ENCODE data around the gene GZMA. TPM values are rescaled to one million over a fixed set of nuclear protein-coding genes. Genes with fewer than 3 reads are reported as not detected.
"Not testable (repeated sequence)": the region's sequence is repeated elsewhere in the genome, so short reads cannot be mapped to it uniquely, and the experiment has no call there.

The GZMA gene
- total RNA-seq, 2 experiments from 2014 or later: 927 to 1,065 TPM

- H3K27me3 Mint-ChIP-seq; H3K9me3 Mint-ChIP-seq (ENCODE audit: low read depth); ATAC-seq; DNase-seq; H3K4me3 Mint-ChIP-seq: not testable (repeated sequence)
- H3K4me1 Mint-ChIP-seq: peaks cover 52% of the 10 kb centered on the region
- H3K36me3 Mint-ChIP-seq: peaks cover 43% of the 10 kb centered on the region
- peak overlapping the region; percentile 25 for H3K27ac Mint-ChIP-seq
- CTCF ChIA-PET: interaction anchor here (0.9 kb wide), 1 partner anchor 63 kb away, joined by 3 read pairs; no protein-coding TSS in a partner anchor
Measured at GRCh38 chr5:55091011-55091410, 11.4 kb upstream of the GZMA start.

DNA sequence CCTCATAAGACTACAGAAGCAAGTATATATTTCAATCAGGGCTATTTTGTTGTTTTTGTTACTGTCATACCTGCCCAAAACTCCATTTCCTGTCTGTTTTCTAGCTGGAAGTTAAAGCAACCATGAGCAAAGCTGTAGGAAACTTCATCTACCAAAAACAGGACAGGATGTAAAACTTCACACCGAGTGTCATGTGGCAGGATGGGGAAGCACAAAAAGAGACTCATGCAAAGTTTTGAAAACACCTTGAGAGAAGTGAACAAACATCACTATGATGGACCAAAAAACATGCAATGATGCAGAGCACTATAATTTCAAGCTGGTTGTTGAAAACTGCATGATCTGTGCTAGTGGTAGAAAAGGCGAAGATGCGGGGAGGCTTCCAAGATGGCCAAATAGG is 6.3 kb upstream of the GZMA start:
- ATAC-seq: peak; percentile 56
- Mint-ChIP-seq H3K27ac (peak overlapping the region; percentile 86), H3K9me3 (ENCODE audit: low read depth) (peaks cover 32% of the 10 kb centered on the region), H3K4me3 (peak overlapping the region; percentile 50), H3K27me3 (no peaks in the 10 kb centered on the region), H3K36me3 (peaks cover 79% of the 10 kb centered on the region), H3K4me1 (peaks cover 81% of the 10 kb centered on the region)
- no peak for DNase-seq
- CTCF ChIA-PET: interaction anchor here (1.2 to 3.1 kb wide), 6 partner anchors 22 to 190 kb away, joined by 4 to 14 read pairs (median 5); no protein-coding TSS in a partner anchor

GRCh38 chr5:55096861-55097260 is 5.6 kb upstream of the GZMA start:
- H3K36me3 Mint-ChIP-seq: peaks cover 76% of the 10 kb centered on the region
- H3K9me3 Mint-ChIP-seq (ENCODE audit: low read depth): peaks cover 29% of the 10 kb centered on the region
- H3K27ac Mint-ChIP-seq: peak overlapping the region; percentile 86
- CTCF ChIA-PET: interaction anchor here (1.4 to 3.1 kb wide), 6 partner anchors 22 to 191 kb away, joined by 3 to 14 read pairs (median 6); no protein-coding TSS in a partner anchor
- no peaks in the 10 kb centered on the region for H3K27me3 Mint-ChIP-seq
- H3K4me3 Mint-ChIP-seq: peak overlapping the region; percentile 50
- DNase-seq (peak; percentile 79), ATAC-seq (peak; percentile 43)
- H3K4me1 Mint-ChIP-seq: peaks cover 86% of the 10 kb centered on the region

GRCh38 chr5:55101148-55101547 is 1.3 kb upstream of the GZMA start:
- ATAC-seq: peak; percentile 3
- peak overlapping the region; percentile 97 for H3K27ac Mint-ChIP-seq

GRCh38 chr5:55101556-55102276 is 730 bp upstream of the GZMA start:
- Mint-ChIP-seq H3K4me3 (peak overlapping the region; percentile 91), H3K9me3 (ENCODE audit: low read depth) (peaks cover 25% of the 10 kb centered on the region), H3K27me3 (no peaks in the 10 kb centered on the region), H3K4me1 (peaks cover 75% of the 10 kb centered on the region), H3K36me3 (peaks cover 74% of the 10 kb centered on the region), H3K27ac (peak overlapping the region; percentile 97)
- CTCF ChIA-PET: interaction anchor here (0.9 to 6.8 kb wide), 10 partner anchors 31 to 158 kb away, joined by 3 to 50 read pairs (median 6); no protein-coding TSS in a partner anchor
- ATAC-seq: peak; percentile 79
- peak; percentile 75 for DNase-seq

More at GRCh38 chr5:55101148-55101547, 1.3 kb upstream of the GZMA start:
- CTCF ChIA-PET: interaction anchor here (1.0 to 6.8 kb wide), 6 partner anchors 36 to 198 kb away, joined by 3 to 50 read pairs (median 6); no protein-coding TSS in a partner anchor
- not testable (repeated sequence) for DNase-seq, H3K27me3 Mint-ChIP-seq
- H3K4me3 Mint-ChIP-seq: peak overlapping the region; percentile 91
- H3K9me3 Mint-ChIP-seq (ENCODE audit: low read depth): peaks cover 27% of the 10 kb centered on the region
- H3K36me3 Mint-ChIP-seq: peaks cover 73% of the 10 kb centered on the region
- peaks cover 75% of the 10 kb centered on the region for H3K4me1 Mint-ChIP-seq

- H3K27ac Mint-ChIP-seq: peak overlapping the region; percentile 97
- peaks cover 74% of the 10 kb centered on the region for H3K36me3 Mint-ChIP-seq
- H3K9me3 Mint-ChIP-seq (ENCODE audit: low read depth): peaks cover 10% of the 10 kb centered on the region
- H3K27me3 Mint-ChIP-seq: no peaks in the 10 kb centered on the region
- H3K4me1 Mint-ChIP-seq: peaks cover 74% of the 10 kb centered on the region
- DNase-seq (no peak), ATAC-seq (peak; percentile 25)
- CTCF ChIA-PET: interaction anchor here (0.8 to 6.8 kb wide), 18 partner anchors 19 to 209 kb away, joined by 3 to 50 read pairs (median 4); partner anchors contain the start of gene GPX8
- peak overlapping the region; percentile 91 for H3K4me3 Mint-ChIP-seq
Measured at GRCh38 chr5:55104036-55104772, 1.8 kb downstream of the GZMA start.

GRCh38 chr5:55104946-55105701 is 2.7 kb downstream of the GZMA start:
- Mint-ChIP-seq H3K4me3 (peak overlapping the region; percentile 91), H3K4me1 (peaks cover 71% of the 10 kb centered on the region), H3K27me3 (no peaks in the 10 kb centered on the region), H3K9me3 (ENCODE audit: low read depth) (peaks cover 6% of the 10 kb centered on the region), H3K27ac (peak overlapping the region; percentile 97), H3K36me3 (peaks cover 73% of the 10 kb centered on the region)
- peak; percentile 13 for ATAC-seq
- CTCF ChIA-PET: interaction anchor here (0.8 to 6.8 kb wide), 12 partner anchors 18 to 201 kb away, joined by 3 to 50 read pairs (median 5); partner anchors contain the start of gene GPX8
- DNase-seq: peak; percentile 63

GRCh38 chr5:55105976-55106375 is 3.5 kb downstream of the GZMA start:
- H3K27me3 Mint-ChIP-seq; H3K27ac Mint-ChIP-seq; ATAC-seq; H3K9me3 Mint-ChIP-seq (ENCODE audit: low read depth); DNase-seq: not testable (repeated sequence)
- H3K4me1 Mint-ChIP-seq: peaks cover 68% of the 10 kb centered on the region
- CTCF ChIA-PET: interaction anchor here (0.8 to 6.8 kb wide), 5 partner anchors 12 to 200 kb away, joined by 3 to 50 read pairs (median 30); no protein-coding TSS in a partner anchor
- H3K36me3 Mint-ChIP-seq: peaks cover 72% of the 10 kb centered on the region
- H3K4me3 Mint-ChIP-seq: peak overlapping the region; percentile 60

DNA sequence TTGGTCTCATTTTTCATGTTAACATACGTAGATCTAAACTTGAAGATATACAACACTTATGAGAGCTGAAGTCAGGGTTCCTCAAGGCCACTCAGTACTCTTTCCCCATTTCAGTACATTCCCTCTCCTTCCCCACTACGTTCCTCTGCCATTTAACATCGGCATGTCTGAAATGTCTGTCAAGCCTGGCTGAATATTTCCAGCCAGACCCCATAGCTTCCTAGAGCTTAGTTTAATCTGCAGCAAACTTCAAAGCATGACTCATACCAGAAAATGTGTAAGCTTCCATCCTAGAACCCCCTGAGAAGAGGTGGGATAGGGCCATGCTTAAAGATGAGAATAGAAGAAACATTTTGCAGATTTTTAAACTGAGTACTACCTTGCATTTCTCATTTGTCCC is 6.2 kb downstream of the GZMA start:
- Mint-ChIP-seq H3K36me3 (peaks cover 75% of the 10 kb centered on the region), H3K4me3 (no peak overlapping the region), H3K27me3 (no peaks in the 10 kb centered on the region), H3K9me3 (ENCODE audit: low read depth) (no peaks in the 10 kb centered on the region), H3K27ac (no peak overlapping the region), H3K4me1 (peaks cover 71% of the 10 kb centered on the region)
- ATAC-seq (no peak), DNase-seq (no peak)
- CTCF ChIA-PET: interaction anchor here (1.5 kb wide), 1 partner anchor 164 kb away, joined by 4 read pairs; no protein-coding TSS in a partner anchor

DNA sequence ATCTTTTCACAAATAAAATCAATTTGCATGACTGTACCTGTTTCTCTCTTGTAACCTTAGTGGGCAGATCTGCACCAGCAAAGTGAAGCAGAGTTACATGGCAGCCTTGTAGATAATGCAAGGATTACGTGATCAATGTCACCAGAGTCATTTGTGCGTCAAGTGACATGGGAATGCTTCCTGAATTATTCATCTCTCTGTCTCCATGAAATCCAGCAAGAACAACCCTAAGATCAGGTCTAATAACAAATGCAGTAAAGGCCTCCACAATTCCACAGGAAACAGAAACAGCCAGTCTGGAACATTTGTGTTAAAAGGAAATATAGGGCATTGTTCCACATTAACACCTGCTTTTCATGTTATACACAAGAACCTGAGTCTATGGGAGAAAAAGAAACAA is 7.8 kb downstream of the GZMA start:
- Mint-ChIP-seq H3K4me3 (no peak overlapping the region), H3K27ac (peak overlapping the region; percentile 5), H3K9me3 (ENCODE audit: low read depth) (no peaks in the 10 kb centered on the region), H3K27me3 (no peaks in the 10 kb centered on the region), H3K4me1 (peaks cover 64% of the 10 kb centered on the region), H3K36me3 (peaks cover 61% of the 10 kb centered on the region)
- ATAC-seq (no peak), DNase-seq (no peak)
- CTCF ChIA-PET: interaction anchor here (1.0 kb wide), 1 partner anchor 204 kb away, joined by 3 read pairs; no protein-coding TSS in a partner anchor

DNA sequence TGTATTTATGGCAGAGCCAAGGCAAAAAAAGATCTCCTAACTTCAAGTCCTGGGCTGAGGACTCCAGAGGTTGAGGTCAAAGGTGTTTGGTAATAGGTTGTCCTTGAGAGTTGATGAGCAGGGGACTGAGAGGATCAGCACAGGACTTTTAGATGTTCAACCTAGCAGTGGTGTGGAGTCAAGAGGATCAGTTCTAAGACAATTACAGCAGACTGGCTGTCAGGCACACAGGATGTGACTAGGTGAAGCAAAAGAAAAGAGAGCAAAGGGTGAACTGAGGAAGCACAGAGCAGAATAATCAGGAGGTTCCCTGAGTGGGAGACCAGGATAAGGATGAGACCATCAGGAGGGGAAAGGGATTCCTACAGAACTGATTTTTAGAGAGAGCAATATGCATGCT is 10.9 kb downstream of the GZMA start:
- Mint-ChIP-seq H3K36me3 (peaks cover 37% of the 10 kb centered on the region), H3K4me3 (no peak overlapping the region), H3K27me3 (no peaks in the 10 kb centered on the region), H3K4me1 (peaks cover 43% of the 10 kb centered on the region), H3K27ac (peak overlapping the region; percentile 30), H3K9me3 (ENCODE audit: low read depth) (no peaks in the 10 kb centered on the region)
- DNase-seq (no peak), ATAC-seq (peak; percentile 55)
- CTCF ChIA-PET: interaction anchor here (1.5 to 1.8 kb wide), 2 partner anchors 33 to 169 kb away, joined by 4 to 5 read pairs; no protein-coding TSS in a partner anchor

- Mint-ChIP-seq H3K27me3 (no peaks in the 10 kb centered on the region), H3K36me3 (peaks cover 34% of the 10 kb centered on the region), H3K4me3 (no peak overlapping the region), H3K27ac (peak overlapping the region; percentile 30), H3K4me1 (peaks cover 35% of the 10 kb centered on the region), H3K9me3 (ENCODE audit: low read depth) (no peaks in the 10 kb centered on the region)
- ATAC-seq: no peak
- CTCF ChIA-PET: interaction anchor here (1.1 to 1.8 kb wide), 3 partner anchors 33 to 171 kb away, joined by 3 to 5 read pairs (median 4); no protein-coding TSS in a partner anchor
- no peak for DNase-seq
Measured at GRCh38 chr5:55114061-55114460, 11.6 kb downstream of the GZMA start.

Measured in activated CD8-positive, alpha-beta memory T cell treated with anti-CD3 and anti-CD28 coated beads, Interleukin-2, amount 10 ng/mL, durations not matched to agents 7 days and 5 days (primary cell).